GM04504 (cell line): Measurements from ENCODE around the gene CCDC102B.
"Not testable (repeated sequence)": the region's sequence is repeated elsewhere in the genome, so short reads cannot be mapped to it uniquely, and the experiment has no call there.

Source experiments
- DNase-seq: peaks from one replicate; pipeline ENCODE4 v3.0.0-alpha.2; 2012; ENCODE audit warnings: low read depth

Gene CCDC102B

DNA sequence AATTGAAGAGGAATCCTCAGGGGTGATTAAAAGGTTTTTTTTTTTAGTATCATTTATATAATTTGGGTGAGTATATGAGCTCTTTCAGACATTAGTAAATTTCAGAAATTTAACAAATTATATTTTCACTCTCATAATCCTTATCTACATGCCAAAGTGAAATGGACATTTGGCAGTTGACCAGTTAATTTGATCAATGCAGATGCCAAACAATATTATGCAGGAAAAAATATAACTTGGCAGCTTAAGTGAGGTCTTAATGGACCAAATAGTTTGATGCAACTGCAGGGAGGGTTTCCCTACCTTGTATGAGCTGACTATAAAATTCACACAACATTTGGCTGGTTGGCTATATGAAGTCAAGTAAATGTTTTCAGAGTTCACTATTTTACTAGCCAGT is 185.2 kb downstream of the CCDC102B start:
- DNase-seq: no peak

- DNase-seq: no peak
Measured at GRCh38 chr18:68984342-68984741, 186.5 kb downstream of the CCDC102B start.

DNA sequence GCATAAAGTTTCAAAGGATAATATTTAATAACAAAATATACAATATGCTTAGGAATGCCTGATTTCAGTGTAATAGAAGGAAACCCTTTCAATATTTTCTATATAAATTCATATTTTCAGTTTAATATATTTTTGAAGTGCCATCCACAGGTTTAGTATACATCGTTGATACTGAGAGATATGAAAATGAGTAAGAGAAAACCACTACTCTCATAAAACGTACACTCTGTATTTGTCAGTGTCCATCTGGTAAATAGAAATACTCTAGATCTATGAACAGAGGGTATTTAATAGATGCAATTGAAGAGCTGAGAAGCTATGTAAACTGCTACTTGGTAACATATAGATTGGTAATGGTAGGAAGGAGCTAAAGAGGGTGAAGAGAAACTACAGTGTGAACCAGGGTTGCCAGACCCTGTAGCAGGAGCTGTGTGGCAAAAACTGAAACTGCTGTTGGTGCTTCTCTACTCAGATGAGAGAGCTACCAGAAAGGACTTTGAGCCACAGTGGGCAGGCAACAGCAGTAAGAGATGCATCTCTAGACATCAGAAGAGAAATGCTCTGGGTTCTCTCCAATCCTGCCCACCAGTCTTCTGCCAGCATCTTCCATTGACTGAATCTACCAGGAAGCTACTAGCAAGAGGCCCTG is 187.4 kb downstream of the CCDC102B start:
- DNase-seq: no peak

GRCh38 chr18:68991286-68991685 is 193.4 kb downstream of the CCDC102B start:
- DNase-seq: no peak

DNA sequence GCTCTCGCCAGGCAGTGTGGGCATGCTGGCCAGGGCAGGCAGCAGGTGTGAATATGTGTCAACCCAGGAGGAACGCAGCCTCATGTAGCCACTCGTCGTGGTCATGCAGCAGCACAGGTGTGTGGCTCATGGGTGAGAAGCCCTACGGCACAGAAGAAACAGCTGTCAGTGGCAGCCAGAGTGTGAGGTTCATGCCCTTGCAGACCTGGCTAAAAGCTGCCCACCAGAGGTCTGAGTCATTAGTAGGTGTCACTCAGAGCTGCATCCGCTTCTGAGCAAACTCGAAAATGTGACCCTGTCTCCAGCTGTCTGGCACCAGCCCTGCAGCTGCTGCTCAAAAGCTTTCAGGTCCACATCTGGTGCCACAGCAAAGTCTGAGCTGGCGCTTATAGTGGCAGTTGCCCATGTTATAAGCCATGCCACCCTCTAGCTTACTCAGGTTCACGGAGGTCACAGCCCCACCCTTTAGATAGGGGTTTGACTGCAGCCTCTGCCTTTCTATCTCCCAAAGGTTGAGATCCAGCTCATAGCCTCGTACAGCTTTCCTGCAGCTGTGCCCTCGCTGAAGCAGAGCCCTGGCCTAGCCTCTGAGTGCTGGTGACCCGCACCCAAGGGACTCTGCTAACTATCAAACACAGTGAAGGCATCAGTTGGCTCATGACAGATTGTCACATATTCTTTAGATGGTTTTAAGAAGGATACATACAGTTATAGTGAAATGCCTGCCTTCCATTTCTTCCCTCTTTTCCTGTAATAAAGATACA is 195.0 kb downstream of the CCDC102B start:
- no peak for DNase-seq

- DNase-seq: no peak
Measured at GRCh38 chr18:68995675-68996074, 197.8 kb downstream of the CCDC102B start.

DNA sequence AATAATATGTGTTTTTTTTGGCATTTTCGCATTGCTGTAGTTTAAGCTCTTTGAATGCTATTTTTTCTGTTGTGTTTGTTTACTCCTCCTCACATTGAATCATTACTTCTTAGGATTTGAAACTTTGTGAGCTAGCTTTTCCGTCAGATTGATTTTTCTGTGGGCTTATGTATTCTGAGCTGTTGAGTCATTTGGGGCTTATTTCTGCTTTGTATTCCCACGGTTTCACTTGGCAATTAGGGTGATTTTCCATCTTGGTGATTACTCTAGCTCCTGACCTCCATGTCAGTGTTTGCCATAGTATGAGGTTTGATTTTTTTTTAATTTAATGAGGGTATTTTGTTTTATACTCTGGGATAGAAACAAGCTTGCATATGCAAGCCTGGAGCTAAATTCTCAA is 200.0 kb downstream of the CCDC102B start:
- DNase-seq: no peak

DNA sequence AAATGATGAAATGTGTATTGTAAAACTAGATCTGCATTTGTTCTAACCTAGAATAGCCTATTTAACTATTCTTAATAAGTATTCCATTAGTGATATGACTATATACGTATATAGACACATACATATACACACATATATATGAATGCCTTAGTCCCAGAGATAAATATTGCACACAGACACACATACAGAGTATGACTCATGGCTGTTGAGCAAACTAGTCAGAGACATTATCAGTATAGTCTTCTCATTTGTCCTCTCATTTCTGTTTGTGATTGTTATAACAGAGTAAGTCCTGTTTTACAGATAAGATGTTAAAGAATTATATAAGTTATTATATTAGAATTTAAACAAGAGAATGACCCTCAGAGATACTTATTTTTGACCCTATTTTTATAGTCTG is 202.5 kb downstream of the CCDC102B start:
- DNase-seq: no peak

- DNase-seq: no peak
Measured at GRCh38 chr18:69002233-69002632, 204.4 kb downstream of the CCDC102B start.

DNA sequence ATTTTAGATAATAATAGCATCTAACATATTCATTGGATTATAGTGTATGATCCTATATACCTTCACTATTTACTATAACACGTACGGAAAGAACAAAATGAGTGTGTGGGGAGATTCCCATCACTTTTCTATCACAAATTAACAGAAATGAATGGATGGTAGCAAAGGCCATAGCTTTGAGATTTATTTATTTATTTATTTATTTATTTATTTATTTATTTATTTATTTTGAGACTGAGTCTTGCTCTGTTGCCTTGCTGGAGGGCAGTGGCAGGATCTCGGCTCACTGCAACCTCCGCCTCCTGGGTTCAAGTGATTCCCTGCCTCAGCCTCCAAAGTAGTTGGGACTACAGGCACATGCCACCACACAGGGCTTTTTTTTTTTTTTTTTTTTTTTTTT is 208.3 kb downstream of the CCDC102B start:
- DNase-seq: not testable (repeated sequence)

GRCh38 chr18:69008538-69008937 is 210.7 kb downstream of the CCDC102B start:
- DNase-seq: no peak

DNA sequence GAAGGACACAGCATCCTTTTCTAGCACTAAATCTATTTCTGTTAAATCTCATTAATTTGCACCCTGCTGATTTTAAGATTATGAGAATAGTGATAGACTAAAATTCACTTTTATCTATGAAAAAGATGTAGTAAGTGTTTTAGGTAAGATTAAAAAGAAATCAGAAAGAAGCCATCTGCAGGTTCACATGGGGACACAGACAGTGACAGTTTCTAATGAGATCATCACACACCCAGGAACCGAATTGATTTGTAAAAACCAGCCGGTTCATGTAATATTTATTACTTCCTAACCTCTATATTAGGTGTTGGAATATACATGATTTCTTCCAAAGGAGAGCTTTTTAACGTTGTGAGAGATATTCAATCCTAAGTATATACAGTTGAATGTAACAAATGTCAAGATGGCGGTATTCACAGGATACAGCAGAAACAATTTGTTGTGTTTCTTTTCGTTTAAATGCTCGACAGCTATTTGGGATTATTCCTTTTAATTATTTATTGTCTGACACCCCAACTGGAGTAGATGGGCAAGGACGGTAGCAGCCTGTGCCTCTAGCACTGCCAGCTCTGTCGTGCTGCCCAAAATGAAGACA is 223.4 kb downstream of the CCDC102B start:
- no peak for DNase-seq

- DNase-seq: no peak
Measured at GRCh38 chr18:69022426-69022825, 224.5 kb downstream of the CCDC102B start.

- DNase-seq: no peak
Measured at GRCh38 chr18:69031571-69031970, 233.7 kb downstream of the CCDC102B start.

- DNase-seq: no peak
Measured at GRCh38 chr18:69032009-69032408, 234.1 kb downstream of the CCDC102B start.

- no peak for DNase-seq
Measured at GRCh38 chr18:69035756-69036155, 237.9 kb downstream of the CCDC102B start.

GRCh38 chr18:69044215-69044614 is 246.3 kb downstream of the CCDC102B start:
- DNase-seq: no peak

DNA sequence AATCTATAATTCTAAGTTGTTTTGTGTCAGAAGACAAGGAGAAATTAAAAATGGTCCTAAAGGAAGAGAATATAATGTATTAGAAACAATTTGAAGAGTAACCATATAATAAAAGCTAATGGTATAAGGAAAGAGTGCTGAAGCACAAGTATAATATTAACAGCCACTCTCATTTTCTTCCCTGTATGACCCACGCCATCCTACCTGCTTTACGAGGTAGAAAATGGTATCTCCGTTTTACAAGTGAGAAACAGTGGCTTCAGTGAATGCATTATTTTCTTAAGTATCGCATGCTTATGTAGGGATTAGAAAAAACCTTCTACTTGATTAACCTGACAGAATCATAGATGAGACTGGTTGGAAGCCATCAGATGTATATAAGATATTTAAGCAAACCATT is 266.2 kb downstream of the CCDC102B start:
- DNase-seq: no peak

- no peak for DNase-seq
Measured at GRCh38 chr18:69067048-69067447, 269.2 kb downstream of the CCDC102B start.

DNA sequence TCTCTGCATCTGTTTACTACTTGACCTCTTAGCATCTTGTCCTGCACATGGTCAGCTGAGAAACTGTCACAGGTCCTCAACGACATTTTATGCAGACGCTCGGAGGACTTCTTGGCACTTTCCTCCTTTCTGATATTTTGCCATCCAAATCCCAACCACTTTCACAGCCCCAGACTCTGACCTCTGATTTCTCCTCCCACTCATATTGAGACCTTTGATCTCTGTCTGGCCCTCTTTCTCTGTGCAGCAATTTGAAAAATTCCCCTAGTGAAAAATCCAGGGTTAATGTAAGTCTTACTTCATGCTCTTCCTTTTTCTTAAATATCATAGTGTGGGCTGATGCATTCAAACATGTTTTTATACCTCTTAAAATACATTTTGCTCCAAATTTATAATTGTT is 273.8 kb downstream of the CCDC102B start:
- DNase-seq: no peak

DNA sequence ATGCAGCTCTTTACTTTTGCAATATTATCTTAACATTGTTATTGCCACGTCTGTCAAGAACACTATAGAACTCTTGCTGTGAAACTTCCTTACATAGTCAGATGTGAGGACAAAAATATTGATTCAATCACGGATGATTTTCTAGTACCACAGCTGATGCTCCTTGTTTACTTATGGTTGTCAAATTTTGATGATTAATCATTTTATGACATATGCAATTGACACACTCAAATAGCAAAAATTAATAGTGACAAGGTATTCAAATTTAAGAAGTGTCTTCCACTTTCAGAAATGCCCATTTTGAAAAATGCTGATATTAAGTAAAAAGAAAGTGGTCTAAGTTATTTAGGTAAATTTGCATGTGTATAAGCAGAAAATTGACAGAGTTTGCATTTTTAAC is 284.0 kb downstream of the CCDC102B start:
- DNase-seq: no peak

DNA sequence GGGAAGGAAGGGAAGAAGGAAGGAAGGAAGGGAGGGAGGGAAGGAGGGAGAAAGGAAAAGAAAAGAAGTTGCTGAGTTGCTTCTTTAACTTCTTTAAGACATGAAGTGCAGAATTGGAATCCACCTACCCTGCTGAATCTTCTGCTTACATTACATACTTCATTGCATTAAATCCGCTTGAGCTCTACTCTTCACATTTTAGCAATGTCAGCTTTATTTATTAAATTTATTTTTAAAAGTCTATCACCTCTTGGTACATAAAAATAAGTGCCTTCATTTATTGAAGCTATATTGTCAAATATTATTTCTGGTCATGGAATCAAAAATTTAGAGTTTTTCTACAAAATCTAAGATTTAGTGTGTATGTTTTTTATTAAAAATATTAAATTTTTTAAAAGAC is 284.6 kb downstream of the CCDC102B start:
- no peak for DNase-seq

- DNase-seq: no peak
Measured at GRCh38 chr18:69085951-69086350, 288.1 kb downstream of the CCDC102B start.
